Esophagus muscularis mucosa (tissue), 3 donors: Measurements from ENCODE around the gene UNC13C.

ENCODE experiments used
- CTCF ChIP-seq, 3 experiments: fragments of 200-600 bp in 2 of 3; fragments of 450-650 bp in 1 of 3; sonication (generic) in 2 of 3; IDR thresholded peaks; one replicate each; pipeline ENCODE4 v1.5.1; 2017 to 2019; ENCODE audit warnings: antibody characterized with exemption in 3 of 3, mild to moderate bottlenecking in 2 of 3, moderate library complexity in 1 of 3
- POLR2AphosphoS5 ChIP-seq, 2 donors: sonication (generic); formaldehyde crosslinking; IDR thresholded peaks; one replicate each; pipeline ENCODE4 v1.6.1; 2017; ENCODE audit warnings: antibody characterized with exemption in 2 of 2

DNA sequence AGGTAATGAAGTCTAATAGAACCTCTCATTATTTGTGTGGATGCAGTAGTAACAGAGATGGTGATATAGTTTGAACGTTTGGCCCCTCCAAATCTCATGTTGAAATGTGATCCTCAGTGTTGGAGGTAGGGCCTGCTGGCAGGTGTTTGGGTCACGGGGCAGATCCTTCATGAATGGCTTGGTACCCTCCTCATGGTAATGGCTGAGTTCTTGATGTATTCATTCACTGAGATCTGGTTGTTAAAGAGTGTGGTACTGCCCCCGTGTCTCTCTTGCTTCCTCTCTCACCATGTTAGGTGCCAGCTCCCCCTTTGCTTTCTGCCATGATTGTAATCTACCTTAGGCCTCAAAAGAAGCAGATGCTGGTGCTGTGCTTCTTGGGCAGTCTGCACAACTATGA is 606.8 kb downstream of the UNC13C start:
- TF ChIP-seq CTCF (IDR thresholded peaks at IDR 0.05) (no peak), POLR2AphosphoS5 (IDR thresholded peaks at IDR 0.05) (no peak)
